Ishikawa (cell line): ENCODE measurements around the gene IL12RB1.

Experiments
- CEBPB ChIP-seq: IDR thresholded peaks from 2 replicates; pipeline ENCODE4 v1.6.1; 2012
- EP300 ChIP-seq: IDR thresholded peaks from 2 replicates; pipeline ENCODE4 v1.6.1; 2012; ENCODE audit warnings: borderline replicate concordance
- TF ChIP-seq, protein P1 (sequence below): IDR thresholded peaks from 2 replicates; pipeline ENCODE4 v1.6.1; 2012; ENCODE audit warnings: low read depth, mild to moderate bottlenecking

DNA sequence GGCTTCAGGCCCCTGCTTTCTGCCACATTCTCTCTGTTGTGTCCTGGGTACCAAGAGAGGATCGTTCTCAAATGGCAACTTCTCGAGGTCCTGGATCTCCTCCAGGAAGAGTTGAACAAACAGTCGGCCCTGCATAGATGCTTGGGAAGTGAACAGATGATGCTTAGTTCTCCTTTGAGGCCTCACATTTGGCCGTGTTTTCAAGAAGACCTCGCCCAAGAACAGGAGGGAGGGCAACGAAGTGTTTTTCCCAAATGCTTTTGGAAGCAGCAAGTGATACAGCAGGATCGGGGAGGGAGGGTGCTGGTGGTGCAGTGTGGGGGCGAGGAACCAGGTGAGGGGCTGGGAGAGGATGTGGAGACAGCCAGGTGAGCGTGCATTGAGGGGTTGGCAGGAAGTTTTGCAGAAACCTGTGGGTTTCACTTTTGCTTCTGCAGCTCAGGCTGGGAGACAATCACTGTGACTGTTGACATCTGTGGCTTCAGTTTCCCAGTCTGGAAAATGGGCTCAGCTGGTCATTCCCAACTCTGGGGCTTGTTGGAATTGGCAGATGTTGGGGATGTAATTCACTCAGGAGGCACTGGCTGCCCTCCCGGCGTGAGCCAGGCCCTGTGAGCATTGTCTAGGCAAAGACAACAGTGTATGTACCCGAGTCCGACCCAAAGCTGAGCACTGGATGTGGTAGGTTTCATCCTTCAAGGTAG lies 32.4 kb upstream of the IL12RB1 start:
- TF ChIP-seq, protein P1, sequence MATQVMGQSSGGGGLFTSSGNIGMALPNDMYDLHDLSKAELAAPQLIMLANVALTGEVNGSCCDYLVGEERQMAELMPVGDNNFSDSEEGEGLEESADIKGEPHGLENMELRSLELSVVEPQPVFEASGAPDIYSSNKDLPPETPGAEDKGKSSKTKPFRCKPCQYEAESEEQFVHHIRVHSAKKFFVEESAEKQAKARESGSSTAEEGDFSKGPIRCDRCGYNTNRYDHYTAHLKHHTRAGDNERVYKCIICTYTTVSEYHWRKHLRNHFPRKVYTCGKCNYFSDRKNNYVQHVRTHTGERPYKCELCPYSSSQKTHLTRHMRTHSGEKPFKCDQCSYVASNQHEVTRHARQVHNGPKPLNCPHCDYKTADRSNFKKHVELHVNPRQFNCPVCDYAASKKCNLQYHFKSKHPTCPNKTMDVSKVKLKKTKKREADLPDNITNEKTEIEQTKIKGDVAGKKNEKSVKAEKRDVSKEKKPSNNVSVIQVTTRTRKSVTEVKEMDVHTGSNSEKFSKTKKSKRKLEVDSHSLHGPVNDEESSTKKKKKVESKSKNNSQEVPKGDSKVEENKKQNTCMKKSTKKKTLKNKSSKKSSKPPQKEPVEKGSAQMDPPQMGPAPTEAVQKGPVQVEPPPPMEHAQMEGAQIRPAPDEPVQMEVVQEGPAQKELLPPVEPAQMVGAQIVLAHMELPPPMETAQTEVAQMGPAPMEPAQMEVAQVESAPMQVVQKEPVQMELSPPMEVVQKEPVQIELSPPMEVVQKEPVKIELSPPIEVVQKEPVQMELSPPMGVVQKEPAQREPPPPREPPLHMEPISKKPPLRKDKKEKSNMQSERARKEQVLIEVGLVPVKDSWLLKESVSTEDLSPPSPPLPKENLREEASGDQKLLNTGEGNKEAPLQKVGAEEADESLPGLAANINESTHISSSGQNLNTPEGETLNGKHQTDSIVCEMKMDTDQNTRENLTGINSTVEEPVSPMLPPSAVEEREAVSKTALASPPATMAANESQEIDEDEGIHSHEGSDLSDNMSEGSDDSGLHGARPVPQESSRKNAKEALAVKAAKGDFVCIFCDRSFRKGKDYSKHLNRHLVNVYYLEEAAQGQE = no peak
- no peak for TF ChIP-seq CEBPB
- TF ChIP-seq EP300 = no peak
